GM19193 (cell line): ENCODE data around the gene GSE1.

Experiments
- POLR2A ChIP-seq: IDR thresholded peaks from 4 replicates; pipeline ENCODE4 v1.6.1; 2011; ENCODE audit not compliant: insufficient read depth, insufficient read length; ENCODE audit errors: extremely low read depth

The GSE1 gene

DNA sequence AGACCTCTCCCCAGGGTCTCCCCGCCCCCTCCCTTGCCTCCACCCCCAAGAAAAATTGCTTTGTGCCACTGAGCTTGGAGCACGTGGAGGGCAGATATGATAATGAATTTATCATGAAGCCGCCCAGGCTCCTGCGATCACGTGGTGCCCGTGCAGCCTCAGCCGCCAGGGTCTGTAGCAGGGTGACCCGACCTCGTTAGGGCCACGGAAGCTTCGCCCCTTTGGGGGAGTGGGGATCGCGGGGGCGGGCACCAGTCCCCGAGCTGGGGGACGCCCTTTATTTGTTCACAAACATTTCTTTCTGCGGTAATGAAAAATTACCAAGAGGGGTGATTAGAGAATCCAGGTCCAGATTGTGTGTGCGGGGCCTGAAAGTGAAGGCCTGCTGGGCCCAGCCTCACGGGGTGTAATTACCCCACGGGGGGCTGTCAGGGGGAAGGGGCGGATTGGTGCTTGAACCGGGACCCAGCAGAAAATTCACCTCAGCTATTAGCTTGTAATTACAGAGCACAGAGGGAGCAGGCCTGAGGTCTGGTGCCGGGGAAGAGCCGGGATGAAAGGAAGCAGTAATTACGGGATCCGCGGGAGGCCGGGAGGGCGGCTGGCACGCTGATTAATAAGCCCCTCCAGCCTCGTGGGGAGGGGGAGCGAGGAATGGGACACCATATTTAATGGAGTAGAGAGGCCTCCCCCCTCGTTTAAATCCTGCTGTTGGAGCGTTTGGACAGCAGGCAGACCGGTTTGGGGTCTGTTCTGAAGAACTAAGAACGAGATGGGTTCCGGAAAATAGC is 13.3 kb downstream of the GSE1 start:
- TF ChIP-seq POLR2A: no peak

DNA sequence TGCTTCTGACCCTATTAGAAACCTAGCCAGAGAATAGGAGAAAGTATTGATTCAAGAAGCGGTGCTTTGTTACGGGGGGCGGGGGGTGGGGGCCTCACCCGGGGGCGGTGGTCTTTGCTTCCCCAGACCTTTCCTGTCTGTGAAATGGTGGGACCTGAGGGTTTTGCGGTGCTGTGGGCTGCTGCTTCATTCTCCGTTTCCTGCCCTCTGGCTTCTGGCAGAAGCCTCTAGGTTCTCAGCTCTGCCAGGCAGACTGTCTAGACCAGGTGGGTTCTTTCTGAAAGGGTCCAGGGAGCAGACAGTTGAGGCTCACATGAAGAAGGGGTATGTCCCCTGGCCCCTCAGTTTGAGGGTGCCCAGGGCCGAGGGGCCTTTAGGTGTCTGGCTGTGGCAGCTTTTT is 14.0 kb downstream of the GSE1 start:
- no peak for TF ChIP-seq POLR2A

DNA sequence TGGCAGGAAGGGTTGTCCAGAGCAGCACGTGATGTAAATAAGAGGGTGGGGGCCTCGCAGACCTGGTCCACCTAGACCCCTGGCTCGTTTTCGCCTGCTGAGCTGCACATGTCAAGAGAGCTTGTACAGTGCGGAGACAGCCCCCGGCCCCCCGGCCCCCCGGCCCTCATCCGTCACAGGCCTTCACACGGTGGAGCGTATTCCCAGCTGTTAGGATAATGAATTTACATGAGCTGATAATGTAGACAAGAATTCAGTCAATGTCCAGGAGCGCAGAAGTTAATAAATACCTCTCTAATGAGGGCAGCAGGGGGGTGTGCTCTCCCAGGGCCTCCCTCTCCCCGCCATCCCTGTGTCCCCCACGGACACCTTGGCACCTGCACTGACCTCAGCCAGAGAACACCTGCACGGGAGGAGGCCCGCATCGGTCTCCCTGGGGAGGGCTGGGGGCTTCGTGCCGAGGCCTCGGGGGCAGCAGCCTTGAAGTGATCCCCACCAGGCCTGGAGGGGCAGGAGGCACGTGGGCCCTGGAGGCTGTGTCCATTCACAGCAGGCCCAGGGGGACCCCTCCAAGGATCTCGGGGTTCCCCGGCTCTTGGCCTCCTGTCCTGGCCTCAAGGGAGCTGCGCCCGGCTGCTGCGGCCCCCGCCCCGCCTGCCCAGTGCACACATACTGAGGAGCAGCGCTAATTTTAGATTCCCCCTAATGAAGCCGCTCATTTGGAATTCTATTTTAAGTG is 14.6 kb downstream of the GSE1 start:
- no peak for TF ChIP-seq POLR2A

DNA sequence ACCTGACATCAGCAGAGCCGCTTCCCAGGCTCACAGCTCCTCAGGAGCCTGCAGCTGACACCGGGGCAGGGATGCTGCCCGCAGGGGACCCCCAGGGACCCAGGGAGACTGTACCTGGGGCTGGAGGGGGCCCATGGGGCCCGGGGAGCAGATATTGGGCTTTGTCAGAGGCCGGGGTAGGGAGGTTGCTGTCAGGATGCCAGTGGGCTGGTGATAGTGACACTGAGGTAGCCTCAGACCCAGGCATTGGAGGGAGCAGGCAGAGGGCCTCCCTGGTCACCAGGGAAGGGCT is 15.1 kb downstream of the GSE1 start:
- no peak for TF ChIP-seq POLR2A

DNA sequence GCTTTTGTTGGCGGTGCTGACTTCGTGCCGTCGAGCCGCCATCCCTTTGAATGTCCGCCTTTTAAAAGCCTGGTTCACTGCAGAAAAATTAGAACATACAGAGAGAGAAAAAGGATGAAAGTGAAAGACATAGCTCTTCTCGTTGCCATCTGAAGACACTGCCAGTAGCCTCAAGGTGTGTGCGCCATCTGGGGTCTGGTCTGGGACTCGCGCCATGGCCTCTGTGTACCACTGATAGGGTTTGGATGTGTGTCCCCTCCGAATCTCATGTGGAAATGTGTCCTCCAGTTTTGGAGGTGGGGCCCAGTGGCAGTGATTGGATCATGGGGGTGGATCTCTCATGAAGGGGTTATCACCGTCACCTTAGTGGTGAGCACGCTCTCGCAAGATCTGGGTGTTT is 15.5 kb downstream of the GSE1 start:
- no peak for TF ChIP-seq POLR2A

DNA sequence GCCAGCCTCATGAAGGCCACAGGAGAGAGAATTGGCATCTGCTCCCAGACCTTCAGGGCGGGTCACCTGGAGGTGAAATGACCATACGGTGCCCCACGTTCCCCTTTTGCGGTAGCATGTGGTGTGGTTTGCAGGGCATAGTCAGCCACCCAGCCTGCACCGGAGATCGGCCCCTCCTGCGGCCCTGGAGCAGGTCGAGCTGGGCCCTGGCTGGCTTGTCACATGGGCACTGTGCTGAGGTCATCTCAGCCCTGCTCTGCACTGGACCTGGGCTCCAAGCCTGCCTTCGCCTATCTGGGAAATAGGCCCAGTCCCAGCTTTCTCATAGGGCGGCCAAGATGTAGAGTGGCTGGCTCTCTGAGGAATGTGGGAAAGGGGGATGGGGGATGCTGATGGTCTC is 16.2 kb downstream of the GSE1 start:
- no peak for TF ChIP-seq POLR2A

DNA sequence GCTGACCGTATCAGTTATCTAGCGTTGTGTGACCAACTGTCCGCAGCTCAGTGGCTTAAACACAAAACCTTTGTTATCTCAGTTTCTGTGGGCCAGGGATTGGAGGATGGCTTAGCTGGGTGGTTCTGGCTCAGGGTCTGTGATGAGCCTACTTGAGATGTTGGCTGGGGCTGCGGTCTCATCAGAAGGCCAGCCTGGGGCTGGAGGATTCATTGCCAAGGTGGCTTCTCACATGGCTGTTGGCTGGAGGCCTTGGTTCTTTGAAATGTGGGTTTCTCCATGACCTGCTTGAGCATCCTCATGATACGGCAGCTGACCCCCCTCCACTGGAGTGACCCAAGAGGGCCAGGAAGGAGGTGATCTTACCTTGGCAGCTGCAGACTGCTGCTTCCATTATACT is 16.7 kb downstream of the GSE1 start:
- TF ChIP-seq POLR2A: no peak

DNA sequence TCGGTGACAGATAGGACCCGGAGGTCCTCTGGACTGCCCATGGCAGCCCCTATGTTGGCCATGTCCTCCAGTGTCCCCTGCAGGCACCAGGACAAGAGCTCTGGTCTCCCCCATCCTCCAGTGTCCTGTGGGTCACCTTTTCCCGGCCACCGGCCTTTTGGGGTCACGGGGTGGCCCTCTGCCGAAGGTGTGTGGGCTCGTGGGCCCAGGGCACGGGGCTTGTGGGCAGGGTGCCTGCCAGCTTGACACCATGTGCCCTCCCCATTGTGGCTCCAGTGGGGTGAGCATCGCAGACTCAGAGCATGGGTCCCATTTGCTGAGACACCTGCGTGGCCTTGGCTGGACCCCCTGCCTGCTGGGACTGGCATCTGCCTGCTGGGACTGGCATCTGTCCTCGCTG is 18.1 kb downstream of the GSE1 start:
- no peak for TF ChIP-seq POLR2A

DNA sequence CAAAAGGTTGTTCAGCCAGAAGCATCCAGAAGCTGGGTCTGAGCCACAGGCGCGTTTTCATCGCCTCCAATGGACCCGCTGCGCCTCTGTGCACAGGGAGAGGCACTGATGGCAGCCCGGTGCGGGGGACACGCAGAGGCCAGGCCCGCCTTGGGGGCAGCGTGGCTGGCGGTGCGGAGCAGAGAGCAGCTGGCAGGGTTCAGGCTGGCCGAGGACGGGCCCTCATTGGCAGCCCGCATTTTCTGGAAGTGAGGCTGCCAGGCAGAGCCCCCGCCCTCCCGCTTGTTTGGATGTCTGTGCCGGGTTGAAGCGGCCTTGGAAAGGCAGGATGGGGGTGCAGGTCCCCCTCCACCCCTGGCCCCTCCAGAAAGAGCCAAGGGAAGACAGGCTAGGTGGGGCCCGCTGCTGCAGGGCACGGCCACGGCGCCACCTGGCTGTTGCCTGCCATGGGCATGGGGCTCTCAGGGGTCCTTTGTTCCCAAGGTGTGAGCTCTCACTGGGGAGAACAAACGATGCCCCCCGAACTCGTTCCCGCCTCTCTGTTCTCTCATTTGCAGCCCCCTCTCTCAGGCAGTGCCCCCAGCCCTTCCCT is 18.8 kb downstream of the GSE1 start:
- TF ChIP-seq POLR2A: no peak

DNA sequence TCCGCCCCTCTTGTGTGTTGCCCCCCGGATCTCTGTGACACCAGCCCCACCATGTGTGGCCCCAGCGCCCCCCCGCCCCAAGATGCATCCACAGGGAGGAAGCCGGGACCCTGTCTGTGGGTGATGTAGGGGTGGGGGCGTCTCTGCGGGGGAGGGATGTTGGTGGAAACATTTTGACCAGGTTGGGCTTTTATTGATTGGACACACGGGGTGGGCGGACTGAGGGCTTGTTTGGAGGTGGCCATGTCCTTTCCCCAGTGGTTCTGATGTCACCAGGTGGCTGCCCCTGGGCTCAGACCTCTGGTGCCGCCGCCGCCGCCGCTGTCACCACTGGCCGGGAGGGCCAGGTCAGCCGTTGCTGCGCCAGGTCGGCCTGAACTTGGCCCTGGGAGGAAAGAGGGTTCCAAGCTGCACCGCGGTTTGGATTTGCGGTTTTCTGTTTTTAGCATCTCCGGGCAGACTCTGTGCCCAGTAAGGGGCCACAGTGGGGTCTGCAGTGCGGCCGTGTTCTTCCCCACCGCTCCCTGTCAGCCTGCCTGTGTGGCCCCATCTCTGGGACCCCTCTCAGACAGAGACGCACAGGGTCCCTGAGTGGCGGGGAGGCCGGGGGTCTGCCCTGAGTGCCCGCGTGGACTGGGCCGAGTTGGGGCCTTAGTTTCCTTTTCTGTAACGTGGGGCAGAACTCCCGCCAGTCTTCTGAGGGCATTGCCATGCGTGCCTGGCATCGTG is 19.8 kb downstream of the GSE1 start:
- no peak for TF ChIP-seq POLR2A

DNA sequence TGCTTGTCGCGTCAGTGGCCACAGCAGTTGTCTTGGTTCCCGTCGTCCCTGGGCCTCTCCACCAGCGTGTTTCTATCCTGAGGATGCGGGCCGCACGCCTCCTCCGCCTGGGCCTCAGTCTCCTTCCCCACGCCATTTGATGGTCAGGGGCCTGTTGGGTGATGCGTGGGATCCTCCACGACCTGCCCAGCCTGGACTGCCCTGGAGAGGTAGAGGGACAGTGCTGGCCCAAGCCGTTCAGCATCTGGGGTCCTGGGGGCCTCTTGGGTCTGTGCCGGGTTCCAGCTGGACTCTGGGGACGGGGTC is 20.3 kb downstream of the GSE1 start:
- no peak for TF ChIP-seq POLR2A

DNA sequence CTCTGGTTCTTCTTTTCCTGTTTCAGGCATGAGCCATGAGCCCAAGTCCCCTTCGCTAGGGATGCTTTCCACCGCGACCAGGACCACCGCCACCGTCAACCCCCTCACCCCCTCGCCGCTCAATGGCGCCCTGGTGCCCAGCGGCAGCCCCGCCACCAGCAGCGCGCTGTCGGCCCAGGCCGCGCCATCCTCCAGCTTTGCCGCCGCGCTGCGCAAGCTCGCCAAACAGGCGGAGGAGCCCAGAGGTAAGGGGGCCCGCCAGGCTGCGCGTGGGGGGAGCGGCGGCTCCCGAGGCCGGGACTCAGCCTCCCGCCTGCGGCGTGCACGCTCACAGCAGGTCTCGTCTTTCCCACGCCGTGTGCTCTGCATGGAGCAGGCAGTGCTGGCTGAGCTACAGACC is 20.8 kb downstream of the GSE1 start:
- TF ChIP-seq POLR2A: no peak

DNA sequence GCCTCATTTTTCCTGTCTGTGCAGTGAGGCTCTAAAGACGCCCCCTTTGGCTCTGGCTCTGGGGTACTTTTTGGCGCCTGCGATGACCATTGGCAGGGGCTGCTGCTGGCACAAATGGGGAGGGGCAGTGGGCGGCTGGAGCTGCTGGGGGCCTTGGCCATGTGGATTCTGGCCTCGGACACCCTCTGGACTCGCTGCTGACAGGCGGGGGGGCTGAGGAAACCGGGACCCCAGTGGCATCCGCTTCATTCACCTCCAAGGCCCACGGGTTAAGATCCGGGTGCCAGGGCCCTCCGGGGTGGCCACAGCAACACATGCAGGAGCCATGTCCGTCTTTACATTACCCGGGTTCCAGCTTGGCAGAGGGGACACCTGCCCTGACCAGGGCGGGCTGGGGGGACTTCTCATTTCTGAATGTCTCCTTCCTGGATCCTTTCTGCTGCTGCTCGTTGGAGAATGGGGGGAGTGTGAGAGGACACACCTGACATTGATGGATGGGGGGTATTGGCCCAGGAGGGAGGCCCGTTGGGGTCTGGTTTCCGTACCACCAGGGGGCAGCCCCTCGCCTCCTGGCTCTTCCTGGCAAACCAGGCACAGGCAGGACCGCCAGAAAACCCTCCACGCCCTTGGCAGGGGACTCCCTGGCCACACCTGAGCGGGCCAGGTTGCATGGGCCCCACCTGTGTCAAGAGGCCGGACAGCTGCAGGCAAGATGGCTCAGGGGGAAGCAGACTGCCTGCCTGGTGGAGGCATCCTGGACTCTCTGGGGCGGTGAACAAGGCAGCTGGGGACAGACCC is 21.8 kb downstream of the GSE1 start:
- TF ChIP-seq POLR2A: no peak

DNA sequence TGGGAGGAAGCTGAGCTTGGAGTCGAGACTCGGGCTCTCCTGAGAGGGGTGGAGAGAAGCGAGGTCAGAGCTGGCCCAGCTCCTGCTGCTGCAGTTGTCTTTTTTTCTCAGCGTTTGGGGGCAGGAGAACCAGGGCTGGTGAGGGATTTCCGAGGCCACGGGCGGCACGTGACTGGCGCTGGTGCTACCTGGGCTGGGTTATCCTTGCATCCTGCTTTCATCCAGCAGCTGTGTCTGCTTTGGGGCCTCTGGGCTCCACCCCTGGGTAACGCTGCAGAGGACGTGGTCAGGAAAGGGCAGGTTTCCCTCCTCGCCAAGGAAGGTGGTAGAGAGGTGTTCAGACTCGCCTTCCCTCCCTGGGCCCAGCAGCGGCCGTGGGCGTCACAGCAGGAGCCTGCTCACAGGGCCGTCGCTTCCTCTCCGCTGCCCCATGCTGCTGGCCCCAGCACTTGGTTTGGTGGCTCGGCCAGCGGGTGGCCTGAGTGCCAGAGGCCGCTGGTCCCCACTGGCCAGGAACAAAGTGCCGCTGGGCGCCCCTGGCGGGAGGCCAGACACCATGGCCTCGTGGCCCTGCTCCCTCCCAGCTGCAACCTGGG is 22.5 kb downstream of the GSE1 start:
- no peak for TF ChIP-seq POLR2A
